Glutamatergic neuron (in vitro differentiated cells): ENCODE results near the gene CEP72. TPM values are rescaled to one million over a fixed set of nuclear protein-coding genes. Genes with fewer than 3 reads are reported as not detected.

Source experiments
- DNase-seq: peaks from one replicate; pipeline ENCODE4 v3.0.0; 2022
- H3K27ac Mint-ChIP-seq: one replicate; pipeline ENCODE4 v1.8.0; 2020; ENCODE audit warnings: mild to moderate bottlenecking, mixed read lengths, inconsistent platforms; ENCODE audit not compliant: unreplicated experiment
- H3K27me3 Mint-ChIP-seq: one replicate; pipeline ENCODE4 v1.8.0; 2020; ENCODE audit warnings: mild to moderate bottlenecking, moderate library complexity, mixed read lengths, inconsistent platforms; ENCODE audit not compliant: unreplicated experiment
- H3K36me3 Mint-ChIP-seq: one replicate; pipeline ENCODE4 v1.8.0; 2020; ENCODE audit warnings: mild to moderate bottlenecking, mixed read lengths, inconsistent platforms; ENCODE audit not compliant: unreplicated experiment
- H3K4me1 Mint-ChIP-seq: one replicate; pipeline ENCODE4 v1.8.0; 2020; ENCODE audit warnings: mild to moderate bottlenecking, low read depth, mixed read lengths, inconsistent platforms; ENCODE audit not compliant: unreplicated experiment
- H3K4me3 Mint-ChIP-seq: one replicate; pipeline ENCODE4 v1.8.0; 2020; ENCODE audit warnings: mild to moderate bottlenecking, mixed read lengths, inconsistent platforms; ENCODE audit not compliant: unreplicated experiment
- H3K9me3 Mint-ChIP-seq: one replicate; pipeline ENCODE4 v1.8.0; 2020; ENCODE audit warnings: mild to moderate bottlenecking, moderate library complexity, mixed read lengths, inconsistent platforms; ENCODE audit not compliant: unreplicated experiment
- total RNA-seq: library from RNA; stranded (reverse); fragmentation: NEBNext Ultra II Directional; extraction: Animal tissue kit (Norgen Biotek cat#: 25700); gene quantifications from one replicate; pipeline ENCODE4 v1.2.1, GENCODE V29; 2021; ENCODE audit not compliant: unreplicated experiment
- TF ChIP-seq, protein P1 (sequence below): fragments of 200-600 bp; sonication (generic); IDR thresholded peaks from one replicate; pipeline ENCODE4 v1.5.0; 2021; ENCODE audit not compliant: partially characterized antibody, unreplicated experiment

Gene CEP72
- total RNA-seq, 1 donor from 2014 or later = 43.9 TPM

DNA sequence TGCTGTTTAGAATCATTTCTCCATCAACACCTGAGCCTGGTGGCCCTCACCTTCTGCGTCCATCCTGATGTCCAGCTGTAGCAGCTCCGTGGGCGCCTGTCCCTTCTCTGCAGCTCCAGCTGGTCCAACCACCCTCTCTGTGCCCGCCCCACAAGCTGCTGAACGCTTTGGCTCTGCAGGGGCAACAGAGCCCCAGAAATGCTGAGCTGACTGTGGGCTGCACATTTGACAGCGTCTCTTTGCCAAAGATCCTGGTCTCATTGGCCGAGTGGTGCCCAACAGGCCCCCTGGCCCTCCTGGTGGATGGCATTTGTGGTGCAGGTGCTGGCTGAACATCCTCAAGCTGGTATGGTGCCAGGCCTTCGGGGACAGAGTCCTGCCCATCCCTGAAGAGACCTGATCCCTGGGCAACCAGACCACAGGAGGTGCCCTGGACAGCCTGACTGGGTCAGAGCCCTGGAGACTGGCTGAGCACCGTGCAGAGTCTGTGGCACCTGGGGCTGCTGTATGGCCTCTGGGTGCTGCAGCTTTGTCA lies 25.3 kb upstream of the CEP72 start:
- H3K4me3 Mint-ChIP-seq = no peak overlapping the region
- no peak for DNase-seq
- peaks cover 7% of the 10 kb centered on the region for H3K9me3 Mint-ChIP-seq
- peaks cover 1% of the 10 kb centered on the region for H3K4me1 Mint-ChIP-seq
- H3K27ac Mint-ChIP-seq = no peak overlapping the region
- H3K36me3 Mint-ChIP-seq = peaks cover 10% of the 10 kb centered on the region
- TF ChIP-seq, protein P1, sequence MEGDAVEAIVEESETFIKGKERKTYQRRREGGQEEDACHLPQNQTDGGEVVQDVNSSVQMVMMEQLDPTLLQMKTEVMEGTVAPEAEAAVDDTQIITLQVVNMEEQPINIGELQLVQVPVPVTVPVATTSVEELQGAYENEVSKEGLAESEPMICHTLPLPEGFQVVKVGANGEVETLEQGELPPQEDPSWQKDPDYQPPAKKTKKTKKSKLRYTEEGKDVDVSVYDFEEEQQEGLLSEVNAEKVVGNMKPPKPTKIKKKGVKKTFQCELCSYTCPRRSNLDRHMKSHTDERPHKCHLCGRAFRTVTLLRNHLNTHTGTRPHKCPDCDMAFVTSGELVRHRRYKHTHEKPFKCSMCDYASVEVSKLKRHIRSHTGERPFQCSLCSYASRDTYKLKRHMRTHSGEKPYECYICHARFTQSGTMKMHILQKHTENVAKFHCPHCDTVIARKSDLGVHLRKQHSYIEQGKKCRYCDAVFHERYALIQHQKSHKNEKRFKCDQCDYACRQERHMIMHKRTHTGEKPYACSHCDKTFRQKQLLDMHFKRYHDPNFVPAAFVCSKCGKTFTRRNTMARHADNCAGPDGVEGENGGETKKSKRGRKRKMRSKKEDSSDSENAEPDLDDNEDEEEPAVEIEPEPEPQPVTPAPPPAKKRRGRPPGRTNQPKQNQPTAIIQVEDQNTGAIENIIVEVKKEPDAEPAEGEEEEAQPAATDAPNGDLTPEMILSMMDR = no peak
- peaks cover 4% of the 10 kb centered on the region for H3K27me3 Mint-ChIP-seq

DNA sequence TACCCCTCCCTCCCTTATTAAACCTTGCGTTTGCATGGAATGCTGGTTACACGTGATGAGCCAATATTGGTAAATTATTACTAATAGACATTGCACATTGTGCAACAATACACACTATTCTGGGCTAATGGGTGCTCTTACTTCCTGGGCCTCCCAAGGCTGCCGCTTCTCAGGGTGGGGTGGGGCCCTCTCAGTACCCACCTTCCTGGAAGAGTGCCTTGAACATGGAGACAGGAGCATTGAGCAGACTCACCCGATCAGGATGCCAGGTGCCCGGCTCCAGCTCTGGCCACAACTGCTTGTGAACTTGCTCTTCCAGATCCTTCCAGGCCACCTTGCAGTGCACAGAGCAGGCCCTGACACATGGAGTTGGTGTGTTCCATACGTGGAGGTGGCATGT lies 24.7 kb upstream of the CEP72 start:
- Mint-ChIP-seq H3K4me1 (peaks cover 2% of the 10 kb centered on the region), H3K9me3 (peaks cover 7% of the 10 kb centered on the region), H3K36me3 (peaks cover 11% of the 10 kb centered on the region), H3K4me3 (no peak overlapping the region), H3K27ac (no peak overlapping the region), H3K27me3 (peaks cover 4% of the 10 kb centered on the region)
- TF ChIP-seq, protein P1 = no peak
- no peak for DNase-seq

DNA sequence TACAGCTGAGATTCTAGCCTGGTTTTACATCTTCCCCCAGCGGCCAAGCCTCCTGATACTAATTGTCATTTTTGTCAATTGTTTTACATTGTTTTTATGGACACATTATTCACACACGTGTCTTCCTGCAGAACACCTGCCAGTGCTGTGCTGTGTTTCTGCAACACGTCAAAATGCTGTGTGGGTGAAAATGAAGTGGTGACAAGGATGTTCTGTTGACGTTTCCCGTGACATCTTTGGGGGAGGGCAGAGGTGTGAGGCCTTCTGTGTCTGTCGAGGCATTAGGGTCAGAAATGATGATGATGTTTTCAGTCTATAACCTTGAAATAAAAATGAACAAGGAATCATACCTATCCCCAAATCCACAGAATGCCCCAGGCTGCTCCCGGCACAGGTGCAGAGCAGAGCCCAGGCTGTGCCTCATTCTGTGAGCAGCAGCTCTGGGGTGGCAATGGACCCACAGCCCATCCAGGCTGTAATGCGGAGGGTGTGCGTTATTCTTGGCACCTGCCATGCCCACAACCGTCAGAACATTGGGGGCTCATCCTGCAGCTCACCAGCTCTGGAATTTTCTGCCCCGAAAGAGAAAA lies 23.6 kb upstream of the CEP72 start:
- H3K27me3 Mint-ChIP-seq = peaks cover 4% of the 10 kb centered on the region

DNA sequence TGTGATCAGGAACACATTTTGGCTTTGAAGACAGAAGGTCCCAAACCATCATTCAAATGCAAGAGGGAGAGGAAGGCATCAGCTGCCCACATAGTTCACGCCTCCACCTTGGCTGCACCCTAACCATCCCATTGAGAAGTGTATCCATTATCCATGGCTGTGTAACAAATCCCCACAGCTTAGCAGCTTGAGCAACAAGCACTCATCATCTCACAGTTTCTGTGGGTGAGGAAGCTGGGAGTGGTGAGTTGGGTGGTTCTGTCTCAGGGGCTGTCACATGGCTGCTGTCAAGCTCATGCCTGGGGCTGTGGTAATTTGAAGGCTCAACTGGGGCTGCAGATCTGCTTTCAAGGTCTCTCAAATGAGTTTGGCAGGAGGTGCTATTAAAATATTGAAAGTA lies 23.0 kb upstream of the CEP72 start:
- Mint-ChIP-seq H3K36me3 (peaks cover 11% of the 10 kb centered on the region), H3K27ac (no peak overlapping the region), H3K27me3 (peaks cover 4% of the 10 kb centered on the region), H3K4me3 (no peak overlapping the region), H3K9me3 (peaks cover 6% of the 10 kb centered on the region), H3K4me1 (peaks cover 4% of the 10 kb centered on the region)
- DNase-seq = no peak
- TF ChIP-seq, protein P1 = no peak

More for the DNA sequence above, 23.6 kb upstream of the CEP72 start:
- peaks cover 8% of the 10 kb centered on the region for H3K9me3 Mint-ChIP-seq
- TF ChIP-seq, protein P1 = no peak
- H3K4me1 Mint-ChIP-seq = peaks cover 2% of the 10 kb centered on the region
- H3K27ac Mint-ChIP-seq = no peak overlapping the region
- H3K36me3 Mint-ChIP-seq = peaks cover 11% of the 10 kb centered on the region
- DNase-seq = no peak
- no peak overlapping the region for H3K4me3 Mint-ChIP-seq

DNA sequence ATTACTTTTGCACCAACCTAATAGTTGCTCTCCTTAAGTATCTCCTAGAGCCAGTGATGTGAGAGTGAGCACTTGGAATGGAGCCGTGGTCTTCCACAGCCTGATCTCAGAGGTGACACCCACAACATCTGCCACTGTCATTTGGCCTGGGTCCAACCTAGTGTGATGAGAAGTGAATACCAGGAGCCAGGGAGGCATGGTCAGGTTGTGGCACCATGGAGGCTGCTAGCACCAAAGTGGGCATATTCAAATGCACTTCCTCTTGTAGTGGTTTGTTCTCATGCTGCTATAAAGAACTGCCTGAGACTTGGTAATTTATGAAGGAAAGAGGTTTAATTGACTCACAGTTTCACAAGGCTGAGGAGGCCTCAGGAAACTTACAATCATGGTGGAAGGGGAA lies 22.6 kb upstream of the CEP72 start:
- H3K4me3 Mint-ChIP-seq = no peak overlapping the region

More for the DNA sequence above, 22.6 kb upstream of the CEP72 start:
- Mint-ChIP-seq H3K9me3 (peaks cover 6% of the 10 kb centered on the region), H3K27ac (no peak overlapping the region), H3K4me1 (peaks cover 6% of the 10 kb centered on the region), H3K27me3 (peaks cover 4% of the 10 kb centered on the region), H3K36me3 (peaks cover 11% of the 10 kb centered on the region)
- no peak for DNase-seq
- TF ChIP-seq, protein P1 = no peak
